Muscle of leg (tissue), 11 donors: ENCODE data around the gene HSH2D. TPM values are rescaled to one million over a fixed set of nuclear protein-coding genes. Genes with fewer than 3 reads are reported as not detected.

Source experiments
- DNase-seq: peaks from one replicate; pipeline ENCODE4 v3.0.0; 2013
- H3K27ac ChIP-seq: one replicate; pipeline ENCODE4 v1.5.1; 2013; ENCODE audit warnings: mild to moderate bottlenecking, low read length, control low read depth
- H3K27me3 ChIP-seq: one replicate; pipeline ENCODE4 v1.6.1; 2013; ENCODE audit warnings: low read length; ENCODE audit not compliant: control insufficient read depth, insufficient read depth
- H3K36me3 ChIP-seq: one replicate; pipeline ENCODE4 v1.6.1; 2013; ENCODE audit warnings: low read length; ENCODE audit not compliant: control insufficient read depth, insufficient read depth
- H3K4me1 ChIP-seq: one replicate; pipeline ENCODE4 v1.6.1; 2013; ENCODE audit warnings: low read length; ENCODE audit not compliant: control insufficient read depth, insufficient read depth
- H3K4me3 ChIP-seq: one replicate; pipeline ENCODE4 v1.5.1; 2013; ENCODE audit warnings: low read length, control low read depth
- H3K9me3 ChIP-seq: replicated peaks from 2 replicates; pipeline ENCODE4 v1.6.1; 2013; ENCODE audit warnings: low read depth, low read length; ENCODE audit not compliant: control insufficient read depth
- WGBS: methylation state at CpG from one replicate; pipeline ENCODE4 v1.1.5; 2013; ENCODE audit warnings: missing lambda C conversion rate; ENCODE audit not compliant: insufficient coverage; 5-methylcytosine and 5-hydroxymethylcytosine counted together
- polyA plus RNA-seq, 8 donors: library from polyadenylated mRNA; unstranded; fragments of 120-200 nt; gene quantifications; one replicate each; pipeline versions ENCODE4 v1.2.1 to v1.2.3, GENCODE V29; 2013; ENCODE audit warnings: inconsistent platforms in 1 of 8, low replicate concordance in 1 of 8; ENCODE audit not compliant: insufficient read length in 8 of 8, insufficient read depth in 1 of 8
- total RNA-seq: library from RNA; stranded (reverse); fragments of 120-200 nt; gene quantifications from one replicate; pipeline ENCODE4 v1.2.4, GENCODE V29; 2013

The HSH2D gene
- total and polyA plus RNA-seq, 9 donors = 0.13 to 0.78 (median 0.27) TPM

- no peaks in the 10 kb centered on the region for H3K4me1 ChIP-seq
- H3K4me3 ChIP-seq = no peak overlapping the region
- H3K36me3 ChIP-seq = peaks cover 30% of the 10 kb centered on the region
- no peaks in the 10 kb centered on the region for H3K27me3 ChIP-seq
- H3K9me3 ChIP-seq = no peaks in the 10 kb centered on the region
- no peak for DNase-seq
- no peak overlapping the region for H3K27ac ChIP-seq
- WGBS = 83% methylated on average over 3 of the region's 4 CpGs
These were observed 7.9 kb upstream of the HSH2D start for GRCh38 chr19:16135430-16136127.

- H3K27ac ChIP-seq = no peak overlapping the region
- no peaks in the 10 kb centered on the region for H3K27me3 ChIP-seq
- no peaks in the 10 kb centered on the region for H3K9me3 ChIP-seq
- H3K4me1 ChIP-seq = no peaks in the 10 kb centered on the region
- H3K36me3 ChIP-seq = peaks cover 29% of the 10 kb centered on the region
- WGBS = 65% methylated on average over 6 of the region's 16 CpGs
- no peak overlapping the region for H3K4me3 ChIP-seq
- no peak for DNase-seq
These were observed 7.1 kb upstream of the HSH2D start for GRCh38 chr19:16136185-16136999.

GRCh38 chr19:16139752-16140151 is 3.7 kb upstream of the HSH2D start:
- WGBS = 60% methylated on average over 1 of the region's 13 CpGs
- Histone ChIP-seq H3K36me3 (no peaks in the 10 kb centered on the region), H3K4me3 (no peak overlapping the region), H3K4me1 (no peaks in the 10 kb centered on the region), H3K9me3 (no peaks in the 10 kb centered on the region), H3K27me3 (peaks cover 2% of the 10 kb centered on the region), H3K27ac (no peak overlapping the region)
- no peak for DNase-seq

GRCh38 chr19:16141043-16141442 is 2.4 kb upstream of the HSH2D start:
- H3K9me3 ChIP-seq = no peaks in the 10 kb centered on the region
- H3K27ac ChIP-seq = no peak overlapping the region
- no peak for DNase-seq
- WGBS = 33% methylated on average over 3 of the region's 4 CpGs
- no peaks in the 10 kb centered on the region for H3K4me1 ChIP-seq
- no peaks in the 10 kb centered on the region for H3K36me3 ChIP-seq
- H3K4me3 ChIP-seq = no peak overlapping the region
- H3K27me3 ChIP-seq = peaks cover 2% of the 10 kb centered on the region

GRCh38 chr19:16142032-16142580 is 1.4 kb upstream of the HSH2D start:
- H3K27me3 ChIP-seq = peaks cover 2% of the 10 kb centered on the region
- H3K27ac ChIP-seq = no peak overlapping the region
- DNase-seq = no peak
- no peaks in the 10 kb centered on the region for H3K36me3 ChIP-seq
- H3K4me3 ChIP-seq = no peak overlapping the region
- WGBS = 90% methylated on average over 5 of the region's 9 CpGs
- no peaks in the 10 kb centered on the region for H3K4me1 ChIP-seq
- no peaks in the 10 kb centered on the region for H3K9me3 ChIP-seq

GRCh38 chr19:16144216-16144581 is 714 bp downstream of the HSH2D start:
- 67% methylated on average over 1 of the region's 1 CpG for WGBS
- no peaks in the 10 kb centered on the region for H3K36me3 ChIP-seq
- H3K4me3 ChIP-seq = peak overlapping the region; percentile 21
- H3K9me3 ChIP-seq = no peaks in the 10 kb centered on the region
- peaks cover 4% of the 10 kb centered on the region for H3K27me3 ChIP-seq
- no peak for DNase-seq
- no peaks in the 10 kb centered on the region for H3K4me1 ChIP-seq
- no peak overlapping the region for H3K27ac ChIP-seq

GRCh38 chr19:16146112-16146511 is 2.6 kb downstream of the HSH2D start:
- Histone ChIP-seq H3K36me3 (no peaks in the 10 kb centered on the region), H3K9me3 (no peaks in the 10 kb centered on the region), H3K4me3 (no peak overlapping the region), H3K27me3 (peaks cover 4% of the 10 kb centered on the region), H3K27ac (no peak overlapping the region), H3K4me1 (no peaks in the 10 kb centered on the region)
- WGBS = 68% methylated on average over 3 of the region's 5 CpGs
- DNase-seq = no peak

- H3K4me3 ChIP-seq = no peak overlapping the region
- 55% methylated on average over 5 of the region's 8 CpGs for WGBS
- H3K36me3 ChIP-seq = no peaks in the 10 kb centered on the region
- no peak for DNase-seq
- no peak overlapping the region for H3K27ac ChIP-seq
- peaks cover 4% of the 10 kb centered on the region for H3K27me3 ChIP-seq
- no peaks in the 10 kb centered on the region for H3K9me3 ChIP-seq
- H3K4me1 ChIP-seq = no peaks in the 10 kb centered on the region
These were observed 5.2 kb downstream of the HSH2D start for GRCh38 chr19:16148443-16149229.

GRCh38 chr19:16153582-16154336 is 10.3 kb downstream of the HSH2D start:
- no peaks in the 10 kb centered on the region for H3K36me3 ChIP-seq
- no peaks in the 10 kb centered on the region for H3K4me1 ChIP-seq
- DNase-seq = no peak
- WGBS = 86% methylated on average over 8 of the region's 11 CpGs
- no peaks in the 10 kb centered on the region for H3K27me3 ChIP-seq
- no peaks in the 10 kb centered on the region for H3K9me3 ChIP-seq
- no peak overlapping the region for H3K27ac ChIP-seq
- H3K4me3 ChIP-seq = no peak overlapping the region
